HG03066 (cell line): ENCODE results near the gene ASB12.

ENCODE experiments used
- ATAC-seq: cut with Tn5 transposase; IDR thresholded peaks from one replicate; pipeline ENCODE4 v1.9.1; 2021; ENCODE audit warnings: low read depth; ENCODE audit not compliant: unreplicated experiment

The ASB12 gene

GRCh38 chrX:64187762-64188150, 42.7 kb downstream of the ASB12 start:
- no peak for ATAC-seq

DNA sequence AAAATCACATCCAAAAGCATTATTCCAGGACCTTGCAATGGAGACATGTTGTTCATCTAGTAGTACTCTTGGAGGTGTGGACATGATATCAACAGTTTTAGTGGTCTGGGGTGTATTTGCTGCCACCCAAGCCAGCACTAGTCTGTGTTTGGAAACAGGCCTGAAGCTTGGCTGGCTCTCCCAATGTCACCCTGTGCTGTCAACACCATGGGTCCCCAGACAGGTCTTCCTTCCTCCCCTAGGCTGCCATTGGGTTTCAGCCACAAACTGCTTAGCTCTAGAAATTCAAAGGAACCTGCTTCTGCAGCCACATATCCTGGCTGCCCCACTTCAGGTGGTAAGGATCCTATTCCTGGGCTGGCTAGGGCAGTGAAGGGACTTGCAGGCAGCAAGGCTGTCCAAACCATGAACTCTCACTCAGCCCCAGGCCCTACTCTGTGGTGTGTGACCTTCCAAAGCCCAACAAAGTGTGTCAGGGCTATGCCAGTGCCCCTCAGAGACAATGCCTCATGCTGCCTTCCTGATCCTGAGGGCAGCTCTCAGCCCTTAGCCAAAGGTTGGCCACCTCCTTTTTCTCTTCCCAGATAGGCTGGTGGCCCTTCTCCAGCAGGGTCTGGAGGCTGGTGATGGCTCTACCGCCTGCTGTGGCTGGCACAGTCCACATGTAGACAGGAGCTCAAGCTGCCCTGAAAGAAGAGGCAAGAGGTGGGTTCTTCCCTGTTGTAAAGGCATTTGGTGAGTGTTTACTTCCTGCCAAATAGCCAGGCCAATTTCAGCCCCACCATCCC, 43.2 kb downstream of the ASB12 start:
- ATAC-seq: no peak

DNA sequence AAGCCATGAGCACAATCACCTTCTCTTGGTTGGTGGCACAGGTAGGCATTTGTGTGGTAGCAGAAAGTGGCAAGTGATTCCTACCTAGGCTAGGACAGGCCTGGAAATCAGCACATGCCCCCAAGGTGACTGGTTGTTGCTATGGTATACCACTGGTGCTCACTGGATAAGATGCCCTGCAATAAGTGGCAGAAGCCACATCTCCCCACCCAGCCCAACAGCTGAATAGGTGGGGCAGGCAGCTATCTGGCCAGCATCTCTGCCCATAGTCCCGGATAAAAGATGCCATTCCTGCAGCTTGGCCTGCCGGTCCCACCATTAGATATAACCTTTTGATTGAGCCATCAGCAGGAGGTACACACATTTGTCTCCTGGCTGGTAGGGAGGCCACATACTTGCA, 46.0 kb downstream of the ASB12 start:
- no peak for ATAC-seq

GRCh38 chrX:64182208-64182607, 48.2 kb downstream of the ASB12 start:
- no peak for ATAC-seq

- ATAC-seq: no peak
Observed at GRCh38 chrX:64176876-64177275, 53.5 kb downstream of the ASB12 start.
